NCI-H187 treated with DMSO at 0.1 percent for 48 hours (cell line): ENCODE results near the gene ELOB.

ENCODE experiments used
- DNase-seq: peaks from one replicate; lab custom pipeline; 2025; lab: John Stamatoyannopoulos, UW

ELOB gene

DNA sequence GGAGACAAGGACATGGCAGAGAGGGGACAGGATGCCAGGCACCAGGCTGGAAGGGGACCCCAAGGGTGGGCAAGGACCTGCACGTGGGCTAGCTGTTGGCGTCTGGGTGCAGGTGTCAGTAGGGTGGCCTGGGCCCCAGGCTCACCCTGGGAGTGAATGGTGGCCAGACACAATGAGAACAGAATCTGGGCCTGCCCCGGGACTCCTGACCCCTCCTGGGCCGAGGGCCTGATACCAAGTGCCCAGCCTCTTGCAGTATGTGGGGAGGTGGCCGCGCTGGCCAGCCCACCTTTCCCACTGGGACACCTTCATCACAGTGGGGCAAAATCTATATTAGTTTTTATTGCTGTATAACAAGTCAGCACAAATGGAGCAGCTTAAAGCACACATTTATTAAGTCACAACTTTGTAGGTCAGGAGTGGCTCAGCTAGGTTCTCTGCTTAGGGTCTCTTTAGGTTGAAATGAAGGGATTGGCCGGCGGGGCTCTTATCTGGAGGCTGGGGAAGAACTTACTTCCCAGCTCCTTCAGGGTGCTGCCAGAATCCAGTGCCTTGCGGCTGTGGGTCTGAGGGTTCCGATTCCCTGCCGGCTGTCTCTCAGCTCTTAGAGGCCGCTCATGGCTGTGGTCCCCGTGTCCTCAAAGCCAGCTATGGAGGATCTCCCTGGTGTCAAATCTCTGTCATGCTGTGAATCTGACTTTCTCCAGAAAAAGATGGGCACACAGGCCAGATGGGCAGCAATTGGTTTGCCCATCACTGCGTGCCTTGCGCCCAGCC is 6.7 kb upstream of the ELOB start:
- no peak for DNase-seq

GRCh38 chr16:2782583-2783351 is 5.7 kb upstream of the ELOB start:
- no peak for DNase-seq

- no peak for DNase-seq
These were observed 3.2 kb upstream of the ELOB start for GRCh38 chr16:2779978-2780898.

DNA sequence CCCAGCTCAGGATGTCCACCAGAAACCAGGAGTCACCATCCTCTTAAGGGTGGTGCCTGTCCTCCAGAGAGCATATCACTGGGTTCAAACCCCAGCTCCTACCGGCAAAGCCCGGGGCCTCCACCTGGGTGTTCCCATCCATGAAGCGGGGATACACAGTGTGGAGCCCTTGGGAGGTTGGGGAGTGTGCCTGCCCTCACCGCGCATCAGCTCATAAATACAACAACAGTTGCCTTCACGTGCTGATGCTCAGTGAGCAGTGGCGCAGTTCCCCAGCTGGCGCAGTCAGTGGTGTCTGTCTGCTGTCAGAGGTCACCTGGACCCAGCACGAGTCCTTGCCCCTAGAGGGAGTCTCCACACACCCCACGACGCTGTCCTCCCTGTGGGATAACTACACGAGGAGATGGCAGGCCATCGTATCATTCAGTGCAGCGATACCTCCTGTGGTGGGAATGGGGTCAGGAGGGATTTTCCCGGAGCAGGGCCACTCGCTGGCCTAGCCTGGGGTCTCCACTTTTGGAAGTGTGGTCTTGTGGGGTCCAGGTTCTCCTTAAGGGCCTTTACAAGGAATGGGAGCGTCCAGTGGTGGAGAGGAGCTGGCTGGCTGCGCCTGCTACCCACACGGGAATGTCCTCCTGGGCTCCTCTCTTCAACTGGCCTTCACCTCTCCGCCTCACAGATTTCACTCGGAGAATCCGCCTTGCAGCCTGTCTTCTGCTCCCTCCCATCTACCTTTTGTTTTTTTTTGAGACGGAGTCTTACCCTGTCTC is 2.3 kb upstream of the ELOB start:
- no peak for DNase-seq

GRCh38 chr16:2778630-2778958 is 1.5 kb upstream of the ELOB start:
- DNase-seq, result no peak

GRCh38 chr16:2777903-2778629 is 986 bp upstream of the ELOB start:
- DNase-seq, result no peak

- no peak for DNase-seq
These were observed 460 bp downstream of the ELOB start for GRCh38 chr16:2776500-2777139.

GRCh38 chr16:2775765-2776499 is 1.1 kb downstream of the ELOB start:
- DNase-seq, result no peak

DNA sequence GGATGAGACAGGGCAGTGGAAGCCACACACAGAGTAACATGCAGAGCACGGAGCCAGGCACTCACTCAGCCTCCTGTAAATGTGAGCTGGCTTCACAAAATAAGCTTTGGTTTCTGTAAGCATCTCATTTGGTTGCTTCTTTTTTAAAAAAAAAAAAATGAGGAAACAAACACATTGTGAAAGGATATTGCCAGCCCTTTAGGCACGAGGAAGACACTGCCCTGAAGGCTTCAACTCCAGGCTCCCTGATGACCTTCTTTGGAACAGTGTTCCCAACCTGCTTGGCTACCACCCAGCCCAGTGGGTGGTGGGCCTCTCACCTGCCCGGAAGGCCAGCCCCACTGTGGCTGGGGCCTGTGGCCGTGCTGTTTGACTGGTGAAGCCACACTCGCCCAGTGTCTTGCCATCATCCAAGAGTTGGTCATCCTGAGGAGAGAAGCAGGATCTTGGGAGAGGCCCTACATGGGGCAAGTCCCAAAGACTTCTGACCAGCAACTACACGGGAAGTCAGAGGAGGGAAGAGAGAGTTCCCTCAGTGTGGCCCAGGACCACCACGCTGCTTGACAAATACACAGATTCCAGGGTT is 1.9 kb downstream of the ELOB start:
- DNase-seq, result no peak

DNA sequence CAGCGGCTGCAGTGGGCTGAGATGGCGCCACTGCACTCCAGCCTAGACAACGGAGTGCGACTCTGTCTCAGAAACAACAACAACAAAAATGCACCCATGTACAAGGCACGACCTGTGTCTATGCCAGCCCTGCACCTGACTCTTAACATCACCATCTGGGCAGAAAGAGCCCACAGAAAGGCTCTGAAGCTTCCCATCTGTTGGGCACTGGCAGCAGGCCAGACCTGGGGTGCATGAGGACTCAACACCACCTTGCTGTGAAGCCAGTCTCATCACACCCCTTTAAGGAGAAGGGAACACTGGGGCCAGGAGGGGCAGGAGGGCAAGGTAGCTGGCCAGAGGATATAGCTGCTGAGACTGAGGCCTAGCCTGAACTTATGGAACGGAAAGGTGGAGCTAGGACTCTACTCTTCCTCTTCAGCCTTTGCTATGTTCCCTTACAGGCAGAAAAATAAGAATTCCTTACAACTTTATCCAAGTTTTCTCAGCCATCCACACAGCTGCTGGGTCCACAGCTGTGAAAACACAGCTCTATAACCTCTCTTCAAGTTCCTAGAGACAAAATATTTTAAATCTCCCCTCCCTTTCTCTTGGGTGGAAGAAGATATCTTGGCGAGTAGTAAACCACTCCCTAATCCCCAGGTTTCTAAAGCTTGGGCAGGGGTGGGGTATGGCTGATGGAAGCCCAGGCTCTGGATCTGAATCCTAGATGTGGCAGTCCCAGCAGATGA is 2.8 kb downstream of the ELOB start:
- DNase-seq, result no peak

GRCh38 chr16:2773188-2773968 is 3.7 kb downstream of the ELOB start:
- no peak for DNase-seq

DNA sequence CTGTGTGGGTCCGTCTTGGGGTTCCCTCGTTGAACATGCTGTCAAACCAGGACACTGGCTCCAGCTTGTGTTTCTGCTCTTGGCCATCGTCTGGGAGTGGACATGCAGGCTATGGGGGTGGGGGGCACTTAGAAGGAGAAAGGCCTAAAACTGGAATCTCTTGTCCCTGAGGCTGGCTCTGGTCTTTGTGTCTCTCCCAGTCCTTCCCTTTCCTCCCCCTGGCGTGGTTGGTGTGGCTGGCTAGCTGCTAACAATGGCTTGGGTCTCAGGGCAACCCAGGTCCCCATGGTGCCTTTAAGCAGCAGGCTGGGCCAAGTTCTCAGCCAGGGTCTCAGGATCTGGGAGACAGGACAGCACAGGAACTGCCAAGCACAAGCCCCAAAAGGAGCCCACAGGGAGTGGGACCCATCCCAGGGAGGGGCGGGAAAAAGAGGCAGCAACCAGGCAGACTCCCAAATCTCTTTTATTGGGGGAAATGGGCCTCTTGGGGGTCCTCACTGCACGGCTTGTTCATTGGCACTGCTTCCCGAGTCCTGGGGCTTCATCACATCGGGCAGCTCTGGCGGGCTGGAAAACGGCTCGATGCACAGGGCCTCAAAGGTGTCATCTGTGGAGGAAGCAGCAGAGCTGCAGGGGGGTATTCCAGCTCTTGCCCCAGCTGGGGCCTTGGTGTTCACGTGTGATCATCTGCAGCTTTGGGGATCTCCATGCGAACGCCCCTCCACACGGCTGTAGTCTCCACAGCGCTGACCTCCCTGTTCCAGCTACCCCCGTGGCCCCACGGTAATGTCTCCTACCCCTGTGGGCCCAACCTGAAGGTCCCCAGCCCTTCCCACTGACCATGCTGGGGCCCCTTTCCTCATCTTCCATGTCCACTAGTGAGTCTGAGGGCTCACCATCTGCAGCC is 5.3 kb downstream of the ELOB start:
- no peak for DNase-seq

GRCh38 chr16:2770057-2770951 is 6.8 kb downstream of the ELOB start:
- DNase-seq, result no peak

DNA sequence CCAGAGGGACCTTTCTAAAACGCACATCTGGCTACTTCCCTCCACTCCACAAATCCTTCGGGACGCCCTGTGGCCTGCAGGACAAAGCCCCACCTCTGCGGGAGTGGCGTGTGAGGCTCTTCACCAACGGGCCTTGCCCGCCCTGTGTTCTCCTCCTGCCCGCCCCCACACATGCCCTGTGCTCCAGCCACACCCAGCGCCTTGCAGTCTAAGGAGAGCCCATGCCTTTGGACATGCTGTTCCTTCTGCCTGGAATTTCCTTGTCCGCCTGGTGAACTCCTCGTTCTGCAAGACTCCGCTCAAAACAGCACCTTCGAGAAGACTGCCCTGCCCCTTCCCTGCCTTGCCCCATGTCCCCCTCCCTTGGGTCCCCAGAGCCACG is 7.4 kb downstream of the ELOB start:
- DNase-seq, result no peak

DNA sequence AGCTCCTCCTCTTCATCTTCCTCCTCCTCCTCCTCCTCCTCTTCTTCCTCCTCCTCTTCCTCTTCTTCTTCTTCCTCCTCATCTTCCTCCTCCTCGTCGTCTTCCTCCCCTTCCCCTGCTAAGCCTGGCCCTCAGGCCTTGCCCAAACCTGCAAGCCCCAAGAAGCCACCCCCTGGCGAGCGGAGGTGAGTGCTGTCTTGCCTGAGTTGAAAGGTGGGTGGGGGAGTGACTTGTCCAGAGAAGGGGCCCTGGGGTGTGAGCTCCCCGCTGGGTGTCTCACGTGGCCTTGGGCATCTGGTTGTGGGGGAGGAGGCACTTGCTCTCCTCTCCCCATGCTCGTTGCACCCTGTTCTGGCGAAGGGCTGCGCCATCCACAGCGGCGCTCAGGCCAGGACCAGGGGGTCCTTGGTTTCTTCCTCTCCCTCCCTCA is 8.0 kb downstream of the ELOB start:
- DNase-seq, result no peak
